CD4-positive, alpha-beta T cell treated with Interleukin-2 at 100 ng/mL for 4 hours (primary cell): ENCODE results near the gene ASCC2.
A peak's percentile ranks its signal among the peaks of the same experiment; 100 is the strongest.
"Not testable (repeated sequence)": the region's sequence is repeated elsewhere in the genome, so short reads cannot be mapped to it uniquely, and the experiment has no call there.

Experiments
- DNase-seq: peaks from one replicate; pipeline ENCODE4 v3.0.0-alpha.2; 2020; ENCODE audit warnings: low spot score

The ASCC2 gene

DNA sequence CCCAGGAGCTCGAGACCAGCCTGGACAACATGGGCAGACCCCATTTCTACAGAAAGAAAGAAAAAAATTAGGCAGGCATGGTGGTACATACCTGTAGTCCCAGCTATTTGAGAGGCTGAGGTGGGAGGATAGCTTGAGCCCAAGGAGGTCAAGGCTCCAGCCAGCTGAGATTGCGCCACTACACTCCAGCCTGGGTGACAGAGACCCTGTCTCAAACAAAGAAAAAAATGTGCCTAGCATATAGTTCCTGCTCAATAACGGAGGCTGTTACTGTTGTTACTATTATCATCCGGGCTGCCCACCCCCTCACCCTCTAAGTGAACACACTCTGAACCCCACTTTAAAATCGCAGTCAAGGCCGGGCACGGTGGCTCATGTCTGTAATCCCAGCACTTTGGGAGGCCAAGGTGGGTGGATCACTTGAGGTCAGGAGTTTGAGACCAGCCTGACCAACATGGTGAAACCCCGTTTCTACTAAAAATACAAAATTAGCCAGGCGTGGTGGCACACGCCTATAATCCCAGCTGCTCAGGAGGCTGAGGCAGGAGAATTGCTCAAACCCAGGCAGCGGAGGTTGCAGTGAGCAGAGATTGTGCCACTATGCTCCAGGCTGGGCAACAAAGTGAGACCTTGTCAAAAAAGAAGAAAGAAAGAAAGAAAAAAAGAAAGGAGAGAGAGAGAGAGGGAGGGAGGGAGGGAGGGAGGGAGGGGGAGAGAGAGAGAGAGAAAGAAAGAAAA lies 83.2 kb downstream of the ASCC2 start:
- not testable (repeated sequence) for DNase-seq

DNA sequence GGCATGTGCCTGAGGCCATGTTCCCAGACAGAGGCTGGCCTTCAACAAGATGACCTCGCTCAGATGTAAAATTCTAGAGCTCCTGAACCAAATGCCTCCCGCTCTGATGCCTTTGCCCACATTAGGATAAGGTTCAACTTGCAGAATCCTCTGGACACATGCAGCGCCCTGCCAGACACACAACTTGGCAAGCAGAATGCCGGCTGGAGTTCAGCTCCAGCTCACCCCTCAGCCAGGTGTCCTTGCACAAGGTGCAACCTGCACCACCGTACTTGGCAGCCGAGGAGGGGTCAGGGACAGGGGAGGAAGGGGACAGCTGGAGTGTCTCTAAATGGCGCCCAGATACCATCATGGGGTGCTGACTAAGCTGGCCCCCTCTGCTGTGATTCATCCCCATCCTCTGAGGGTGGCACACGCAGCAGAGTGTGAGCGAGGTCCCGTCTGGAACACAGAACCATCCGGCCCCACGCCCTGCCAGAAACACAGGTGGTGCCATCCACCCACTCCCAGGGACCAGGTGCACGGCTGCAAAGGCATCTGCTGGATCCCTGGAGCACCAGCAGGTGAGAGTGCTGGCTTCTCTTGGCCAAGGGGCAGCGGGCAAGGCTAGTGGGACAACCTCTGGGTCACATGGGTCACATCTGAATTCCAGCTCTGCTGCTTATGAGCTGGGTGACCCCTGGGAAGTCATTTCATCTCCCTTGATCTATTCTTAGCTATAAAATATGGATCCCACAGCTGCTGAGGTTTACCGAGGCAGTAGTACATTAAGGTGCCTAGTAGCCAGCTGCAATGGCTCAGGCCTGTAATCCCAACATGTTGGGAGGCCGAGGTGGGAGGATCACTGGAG lies 84.0 kb downstream of the ASCC2 start:
- DNase-seq: no peak

- no peak for DNase-seq
Measured at GRCh38 chr22:29751669-29752068, 86.4 kb downstream of the ASCC2 start.

- peak; percentile 31 for DNase-seq
Measured at GRCh38 chr22:29750559-29751538, 87.2 kb downstream of the ASCC2 start.

GRCh38 chr22:29750029-29750428 lies 88.0 kb downstream of the ASCC2 start:
- no peak for DNase-seq

- DNase-seq: no peak
Measured at GRCh38 chr22:29748248-29748893, 89.7 kb downstream of the ASCC2 start.

- no peak for DNase-seq
Measured at GRCh38 chr22:29747832-29748231, 90.2 kb downstream of the ASCC2 start.

GRCh38 chr22:29744902-29745301 lies 93.2 kb downstream of the ASCC2 start:
- no peak for DNase-seq

GRCh38 chr22:29742326-29742725 lies 95.7 kb downstream of the ASCC2 start:
- no peak for DNase-seq

DNA sequence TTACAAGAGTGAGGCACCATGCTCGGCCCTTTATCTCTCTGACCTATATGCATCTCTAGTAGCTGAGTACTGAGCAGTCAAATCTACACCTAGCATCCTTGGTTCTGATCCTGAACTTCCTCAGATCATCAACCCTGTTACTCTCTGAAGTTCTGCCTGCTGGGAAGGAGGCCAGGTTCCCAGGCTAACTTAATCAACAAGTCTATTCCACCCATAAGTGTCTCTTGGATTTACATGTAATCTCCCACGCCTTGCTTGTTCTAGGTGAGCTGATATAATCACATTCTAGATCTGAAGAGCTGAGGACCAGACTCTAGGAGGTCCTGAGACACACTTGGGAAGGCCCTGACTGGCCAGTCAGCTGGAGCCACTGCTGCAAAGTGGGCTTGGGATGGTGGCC lies 96.1 kb downstream of the ASCC2 start:
- DNase-seq: no peak

DNA sequence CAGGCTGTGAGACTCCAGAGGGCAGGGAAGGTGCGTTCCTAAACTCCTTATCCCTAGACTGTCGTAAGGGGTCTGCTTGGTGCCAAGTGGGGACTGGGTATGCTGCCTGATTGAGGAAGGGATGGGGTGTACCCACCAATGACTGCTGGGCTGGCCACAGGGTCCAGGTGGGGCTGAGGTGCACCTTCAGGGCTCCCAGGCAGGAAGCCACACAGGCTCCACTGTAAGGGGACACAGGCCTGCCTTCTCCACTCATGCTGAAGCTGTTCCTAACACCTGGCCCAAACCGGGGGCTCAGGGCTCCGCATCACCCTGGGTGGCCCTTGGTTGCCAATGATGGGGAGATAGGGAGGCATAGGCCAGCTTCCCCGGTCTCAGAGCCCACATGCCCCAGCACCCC lies 97.9 kb downstream of the ASCC2 start:
- DNase-seq: no peak

DNA sequence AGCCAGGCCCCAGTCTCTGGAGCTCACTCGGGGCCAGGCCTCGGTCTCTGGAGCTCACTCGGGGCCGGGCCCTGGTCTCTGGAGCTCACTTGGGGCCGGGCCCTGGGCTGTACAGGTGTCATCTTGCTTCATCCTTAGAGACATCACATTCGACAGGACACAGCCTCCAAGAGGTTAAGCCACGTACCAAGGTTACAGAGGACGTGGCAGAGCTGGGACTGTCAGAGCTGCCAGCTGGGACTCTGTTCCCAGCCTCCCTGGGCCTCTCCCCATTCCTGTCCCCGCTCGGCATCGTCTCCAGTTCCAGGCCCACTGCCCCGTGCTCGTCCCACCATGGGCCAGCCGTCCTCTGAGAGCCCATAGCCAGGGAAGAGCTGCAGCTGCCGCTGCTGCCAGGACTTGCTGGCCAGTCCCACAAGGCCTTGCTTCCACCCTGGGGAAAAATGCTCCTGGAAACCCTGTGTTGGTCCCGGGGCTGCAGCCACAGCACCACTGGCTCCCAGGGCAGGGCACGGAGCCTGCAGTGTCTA lies 98.7 kb downstream of the ASCC2 start:
- no peak for DNase-seq
